ENCODE data around the gene CTDP1. TPM values are rescaled to one million over a fixed set of nuclear protein-coding genes. Genes with fewer than 3 reads are reported as not detected.

CTDP1 gene
- total and polyA plus RNA-seq, 9 of the 15 experiments (the other 6 are each of a cell fraction or from before 2014, with no cell fraction given) = 0.07 to 19.2 (median 4.0) TPM

DNA sequence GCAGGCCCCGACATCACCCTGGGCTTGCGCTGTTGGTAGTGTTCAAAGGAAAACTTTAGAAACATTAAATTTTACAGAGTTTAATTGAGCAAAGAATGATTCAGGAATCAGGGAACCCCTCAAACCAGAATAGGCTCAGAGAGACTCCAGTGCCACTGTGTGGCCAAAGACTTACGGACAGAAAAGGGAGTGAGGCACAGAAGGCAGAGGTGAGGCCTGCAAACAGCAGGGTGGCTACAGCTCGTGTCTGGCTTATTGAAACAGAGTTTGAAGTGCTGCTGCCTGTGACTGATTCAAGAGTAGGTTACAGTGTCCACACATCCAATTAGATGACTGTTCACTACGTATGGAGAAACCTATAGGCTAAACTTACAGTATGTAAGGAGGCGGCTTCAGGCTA lies 2.4 kb upstream of the CTDP1 start:
- H3K4me2 ChIP-seq (ENCODE audit: insufficient read depth, low read length) = peak overlapping the region; percentile 86
- TF ChIP-seq SUPT5H (IDR thresholded peaks at IDR 0.05) = no peak
- no peak for TF ChIP-seq ZNF24 (IDR thresholded peaks at IDR 0.05)
- TF ChIP-seq SP2 (IDR thresholded peaks at IDR 0.05; ENCODE audit: extremely low read depth, low read depth, low read length, poor library complexity, severe bottlenecking) = no peak
- TF ChIP-seq BRCA1 (IDR thresholded peaks at IDR 0.05) = no peak
- TF ChIP-seq BRCA1 (CRISPR knock-in tag; IDR thresholded peaks at IDR 0.05) = no peak
- TF ChIP-seq YBX1 (IDR thresholded peaks at IDR 0.05) = no peak
- TF ChIP-seq, protein P1, sequence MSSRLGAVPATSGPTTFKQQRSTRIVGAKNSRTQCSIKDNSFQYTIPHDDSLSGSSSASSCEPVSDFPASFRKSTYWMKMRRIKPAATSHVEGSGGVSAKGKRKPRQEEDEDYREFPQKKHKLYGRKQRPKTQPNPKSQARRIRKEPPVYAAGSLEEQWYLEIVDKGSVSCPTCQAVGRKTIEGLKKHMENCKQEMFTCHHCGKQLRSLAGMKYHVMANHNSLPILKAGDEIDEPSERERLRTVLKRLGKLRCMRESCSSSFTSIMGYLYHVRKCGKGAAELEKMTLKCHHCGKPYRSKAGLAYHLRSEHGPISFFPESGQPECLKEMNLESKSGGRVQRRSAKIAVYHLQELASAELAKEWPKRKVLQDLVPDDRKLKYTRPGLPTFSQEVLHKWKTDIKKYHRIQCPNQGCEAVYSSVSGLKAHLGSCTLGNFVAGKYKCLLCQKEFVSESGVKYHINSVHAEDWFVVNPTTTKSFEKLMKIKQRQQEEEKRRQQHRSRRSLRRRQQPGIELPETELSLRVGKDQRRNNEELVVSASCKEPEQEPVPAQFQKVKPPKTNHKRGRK (tag; IDR thresholded peaks at IDR 0.05) = no peak
- TF ChIP-seq NFE2 (IDR thresholded peaks at IDR 0.05; ENCODE audit: low read depth) = no peak
- TF ChIP-seq ZNF318 (IDR thresholded peaks at IDR 0.05; ENCODE audit: borderline replicate concordance in 1 of 2, low read depth in 1 of 2) = no peak
- TF ChIP-seq ZNF695 (CRISPR knock-in tag; IDR thresholded peaks at IDR 0.05) = no peak

More for the DNA sequence above, 2.4 kb upstream of the CTDP1 start:
- peak overlapping the region; percentile 99; the same call in 2 of the 3 replicates for H3K27ac ChIP-seq (ENCODE audit: extremely low read depth, low read depth, low read length)
- DNase-seq (ENCODE audit: extremely low read depth in 1 of 4, low spot score in 3 of 4) (peak in 1 of 4 experiments; percentile 9), ATAC-seq (no peak), FAIRE-seq (peak; percentile 49)
- peaks cover 15 to 26% of the 10 kb centered on the region in 2 experiments for H3K4me1 ChIP-seq (replicated peaks in 1 of 2; ENCODE audit: control insufficient read depth in 2 of 2, insufficient read depth in 2 of 2, low read length in 2 of 2)
- H3K4me3 ChIP-seq = no peak overlapping the region; the same call in 1 of the 2 replicates
- in situ Hi-C loops (cut with MboI) = no loop called here
- intact Hi-C loops (cut with micrococcal nuclease) = no loop called here
- CTCF ChIA-PET (ENCODE audit: low intra/inter-chr PET ratio) = no interaction called here
- H3K79me2 ChIP-seq (ENCODE audit: control insufficient read depth, insufficient read depth, low read length) = peaks cover 46% of the 10 kb centered on the region
- H2AFZ ChIP-seq (ENCODE audit: low read depth, low read length) = no peak overlapping the region
- H3K9ac ChIP-seq (ENCODE audit: insufficient read depth in 1 of 2, low read depth in 2 of 2, low read length in 2 of 2) = peak overlapping the region; percentile 74 to 94; a peak in 3 of 4 replicates
- H4K20me1 ChIP-seq (replicated peaks; ENCODE audit: control insufficient read depth, insufficient read depth, low read length) = peaks cover 7% of the 10 kb centered on the region
- H3K9me3 ChIP-seq (replicated peaks; ENCODE audit: control insufficient read depth, insufficient read depth, low read depth, low read length) = no peaks in the 10 kb centered on the region
- no TSS peak for BruUV-seq (replicated peaks)
- peaks cover 17% of the 10 kb centered on the region; the same call in 2 of the 3 replicates for H3K36me3 ChIP-seq (ENCODE audit: control insufficient read depth, insufficient read depth, low read length)
- 73% methylated on average over 6 of the region's 6 CpGs for WGBS (ENCODE audit: insufficient coverage, low coverage, missing lambda C conversion rate)
- H3K27me3 ChIP-seq (ENCODE audit: control insufficient read depth in 2 of 2, insufficient read depth in 2 of 2, low read length in 2 of 2) = no peaks in the 10 kb centered on the region
- H3K9me1 ChIP-seq (ENCODE audit: control insufficient read depth, insufficient read depth, low read length) = no peaks in the 10 kb centered on the region
- POLR2A ChIA-PET = no interaction called here
